C4-2B (cell line): ENCODE results near the gene TTC9.

Source experiments
- ZFX ChIP-seq: fragments of 450-650 bp; IDR thresholded peaks from 2 replicates; pipeline ENCODE4 v1.6.1; 2017
- TF ChIP-seq, protein P1 (sequence below): fragments of 450-650 bp; conservative IDR thresholded peaks from 2 replicates; pipeline ENCODE4 v1.5.1; 2017; ENCODE audit warnings: mild to moderate bottlenecking

GRCh38 chr14:70677341-70677740 is 35.6 kb downstream of the TTC9 start:
- TF ChIP-seq, protein P1, sequence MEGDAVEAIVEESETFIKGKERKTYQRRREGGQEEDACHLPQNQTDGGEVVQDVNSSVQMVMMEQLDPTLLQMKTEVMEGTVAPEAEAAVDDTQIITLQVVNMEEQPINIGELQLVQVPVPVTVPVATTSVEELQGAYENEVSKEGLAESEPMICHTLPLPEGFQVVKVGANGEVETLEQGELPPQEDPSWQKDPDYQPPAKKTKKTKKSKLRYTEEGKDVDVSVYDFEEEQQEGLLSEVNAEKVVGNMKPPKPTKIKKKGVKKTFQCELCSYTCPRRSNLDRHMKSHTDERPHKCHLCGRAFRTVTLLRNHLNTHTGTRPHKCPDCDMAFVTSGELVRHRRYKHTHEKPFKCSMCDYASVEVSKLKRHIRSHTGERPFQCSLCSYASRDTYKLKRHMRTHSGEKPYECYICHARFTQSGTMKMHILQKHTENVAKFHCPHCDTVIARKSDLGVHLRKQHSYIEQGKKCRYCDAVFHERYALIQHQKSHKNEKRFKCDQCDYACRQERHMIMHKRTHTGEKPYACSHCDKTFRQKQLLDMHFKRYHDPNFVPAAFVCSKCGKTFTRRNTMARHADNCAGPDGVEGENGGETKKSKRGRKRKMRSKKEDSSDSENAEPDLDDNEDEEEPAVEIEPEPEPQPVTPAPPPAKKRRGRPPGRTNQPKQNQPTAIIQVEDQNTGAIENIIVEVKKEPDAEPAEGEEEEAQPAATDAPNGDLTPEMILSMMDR: no peak
- TF ChIP-seq ZFX: no peak
